PFSK-1 (cell line): ENCODE data around the gene LYPD6B.

Experiments
- FOXP2 ChIP-seq: optimal IDR thresholded peaks from 2 replicates; pipeline ENCODE3; 2011; ENCODE audit warnings: borderline replicate concordance, control low read depth, inconsistent platforms; ENCODE audit not compliant: insufficient read depth; ENCODE audit errors: extremely low read length, extremely low read depth
- POLR2AphosphoS5 ChIP-seq: IDR thresholded peaks from 2 replicates; pipeline ENCODE4 v1.6.1; 2012; ENCODE audit warnings: low read depth, mild to moderate bottlenecking, control low read depth, low read length, moderate library complexity
- SIN3A ChIP-seq: IDR thresholded peaks from 2 replicates; pipeline ENCODE4 v1.6.1; 2012; ENCODE audit warnings: mild to moderate bottlenecking, low read length, moderate library complexity, borderline replicate concordance; ENCODE audit not compliant: insufficient read depth
- TAF1 ChIP-seq: IDR thresholded peaks from 2 replicates; pipeline ENCODE4 v1.6.1; 2012; ENCODE audit warnings: low read length, control low read depth, borderline replicate concordance; ENCODE audit not compliant: insufficient read depth
- TF ChIP-seq, protein P1 (sequence below), 2 experiments: IDR thresholded peaks; 2 replicates each; pipeline versions ENCODE4 v1.6.1 to v1.8.0; 2011 to 2012; ENCODE audit warnings: low read depth in 2 of 2, low read length in 2 of 2, control low read depth in 1 of 2, inconsistent platforms in 1 of 2, mild to moderate bottlenecking in 1 of 2, moderate library complexity in 1 of 2; ENCODE audit not compliant: insufficient read depth in 1 of 2

LYPD6B gene

DNA sequence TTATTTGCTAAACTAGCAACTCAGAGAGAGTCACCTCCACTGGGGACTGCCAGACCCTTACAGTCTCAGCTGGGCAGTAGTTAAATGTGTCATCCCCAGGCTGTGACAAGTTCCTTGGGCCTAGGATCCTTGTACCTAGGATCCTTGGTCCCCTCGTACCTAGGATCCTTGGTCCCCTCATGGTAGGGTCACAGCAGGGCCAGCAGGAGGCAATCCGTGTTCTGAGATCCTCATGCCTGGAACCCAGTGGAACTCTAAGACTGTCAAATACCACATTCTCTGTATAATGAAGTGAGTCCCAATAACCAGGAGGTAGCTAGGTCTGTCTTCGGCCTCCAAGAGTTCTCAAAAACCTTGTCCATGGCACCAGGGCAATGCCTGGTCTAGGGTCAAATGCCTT, 60.8 kb downstream of the LYPD6B start:
- TF ChIP-seq POLR2AphosphoS5, result no peak
- no peak for TF ChIP-seq SIN3A
- TF ChIP-seq, protein P1, sequence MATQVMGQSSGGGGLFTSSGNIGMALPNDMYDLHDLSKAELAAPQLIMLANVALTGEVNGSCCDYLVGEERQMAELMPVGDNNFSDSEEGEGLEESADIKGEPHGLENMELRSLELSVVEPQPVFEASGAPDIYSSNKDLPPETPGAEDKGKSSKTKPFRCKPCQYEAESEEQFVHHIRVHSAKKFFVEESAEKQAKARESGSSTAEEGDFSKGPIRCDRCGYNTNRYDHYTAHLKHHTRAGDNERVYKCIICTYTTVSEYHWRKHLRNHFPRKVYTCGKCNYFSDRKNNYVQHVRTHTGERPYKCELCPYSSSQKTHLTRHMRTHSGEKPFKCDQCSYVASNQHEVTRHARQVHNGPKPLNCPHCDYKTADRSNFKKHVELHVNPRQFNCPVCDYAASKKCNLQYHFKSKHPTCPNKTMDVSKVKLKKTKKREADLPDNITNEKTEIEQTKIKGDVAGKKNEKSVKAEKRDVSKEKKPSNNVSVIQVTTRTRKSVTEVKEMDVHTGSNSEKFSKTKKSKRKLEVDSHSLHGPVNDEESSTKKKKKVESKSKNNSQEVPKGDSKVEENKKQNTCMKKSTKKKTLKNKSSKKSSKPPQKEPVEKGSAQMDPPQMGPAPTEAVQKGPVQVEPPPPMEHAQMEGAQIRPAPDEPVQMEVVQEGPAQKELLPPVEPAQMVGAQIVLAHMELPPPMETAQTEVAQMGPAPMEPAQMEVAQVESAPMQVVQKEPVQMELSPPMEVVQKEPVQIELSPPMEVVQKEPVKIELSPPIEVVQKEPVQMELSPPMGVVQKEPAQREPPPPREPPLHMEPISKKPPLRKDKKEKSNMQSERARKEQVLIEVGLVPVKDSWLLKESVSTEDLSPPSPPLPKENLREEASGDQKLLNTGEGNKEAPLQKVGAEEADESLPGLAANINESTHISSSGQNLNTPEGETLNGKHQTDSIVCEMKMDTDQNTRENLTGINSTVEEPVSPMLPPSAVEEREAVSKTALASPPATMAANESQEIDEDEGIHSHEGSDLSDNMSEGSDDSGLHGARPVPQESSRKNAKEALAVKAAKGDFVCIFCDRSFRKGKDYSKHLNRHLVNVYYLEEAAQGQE (IDR thresholded peaks at IDR 0.05; ENCODE audit: insufficient read depth in 1 of 2, low read depth in 2 of 2, low read length in 2 of 2), result no peak
- no peak for TF ChIP-seq FOXP2
- no peak for TF ChIP-seq TAF1

- TF ChIP-seq, protein P1 (IDR thresholded peaks at IDR 0.05; ENCODE audit: insufficient read depth in 1 of 2, low read depth in 2 of 2, low read length in 2 of 2), result no peak
- TF ChIP-seq TAF1 (no peak), FOXP2 (no peak), SIN3A (no peak), POLR2AphosphoS5 (no peak)
Measured at GRCh38 chr2:149100739-149101699, 62.5 kb downstream of the LYPD6B start.

- TF ChIP-seq TAF1 (no peak), FOXP2 (no peak), POLR2AphosphoS5 (no peak), SIN3A (no peak)
- TF ChIP-seq, protein P1 (IDR thresholded peaks at IDR 0.05; ENCODE audit: insufficient read depth in 1 of 2, low read depth in 2 of 2, low read length in 2 of 2), result no peak
Measured at GRCh38 chr2:149101818-149102217, 63.3 kb downstream of the LYPD6B start.

DNA sequence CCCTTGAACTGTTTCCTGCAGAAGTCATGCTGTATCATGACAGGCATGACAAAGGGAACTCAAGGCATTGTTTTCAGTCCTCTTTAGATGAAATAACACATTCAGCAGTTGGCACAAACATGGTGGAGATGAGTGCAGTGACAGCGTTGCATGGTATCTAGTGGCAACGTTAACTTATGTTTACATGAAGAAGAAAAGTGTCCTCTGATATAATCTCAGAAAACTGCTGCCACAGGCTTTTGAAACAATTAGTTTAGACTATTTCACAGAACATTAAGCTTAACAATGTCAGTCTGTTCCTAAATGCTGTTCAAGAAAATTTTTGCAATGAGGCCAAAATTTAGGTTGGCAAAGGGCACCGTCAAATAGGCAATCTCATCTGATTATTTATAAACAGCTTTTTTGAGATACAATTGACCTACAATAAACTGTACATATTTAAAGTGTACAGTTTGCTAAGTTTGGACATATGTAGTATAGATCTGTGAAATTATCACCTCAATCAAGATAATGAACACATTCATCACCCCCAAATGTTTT, 64.7 kb downstream of the LYPD6B start:
- no peak for TF ChIP-seq FOXP2
- no peak for TF ChIP-seq POLR2AphosphoS5
- TF ChIP-seq, protein P1 (IDR thresholded peaks at IDR 0.05; ENCODE audit: insufficient read depth in 1 of 2, low read depth in 2 of 2, low read length in 2 of 2), result no peak
- no peak for TF ChIP-seq SIN3A
- no peak for TF ChIP-seq TAF1
